NOMO-1 treated with DMSO at 0.1 percent for 48 hours (cell line): ENCODE measurements around the gene NAA20.

Experiments
- DNase-seq: peaks from one replicate; lab custom pipeline; 2025; ENCODE audit not compliant: unreplicated experiment; lab: John Stamatoyannopoulos, UW

The NAA20 gene

DNA sequence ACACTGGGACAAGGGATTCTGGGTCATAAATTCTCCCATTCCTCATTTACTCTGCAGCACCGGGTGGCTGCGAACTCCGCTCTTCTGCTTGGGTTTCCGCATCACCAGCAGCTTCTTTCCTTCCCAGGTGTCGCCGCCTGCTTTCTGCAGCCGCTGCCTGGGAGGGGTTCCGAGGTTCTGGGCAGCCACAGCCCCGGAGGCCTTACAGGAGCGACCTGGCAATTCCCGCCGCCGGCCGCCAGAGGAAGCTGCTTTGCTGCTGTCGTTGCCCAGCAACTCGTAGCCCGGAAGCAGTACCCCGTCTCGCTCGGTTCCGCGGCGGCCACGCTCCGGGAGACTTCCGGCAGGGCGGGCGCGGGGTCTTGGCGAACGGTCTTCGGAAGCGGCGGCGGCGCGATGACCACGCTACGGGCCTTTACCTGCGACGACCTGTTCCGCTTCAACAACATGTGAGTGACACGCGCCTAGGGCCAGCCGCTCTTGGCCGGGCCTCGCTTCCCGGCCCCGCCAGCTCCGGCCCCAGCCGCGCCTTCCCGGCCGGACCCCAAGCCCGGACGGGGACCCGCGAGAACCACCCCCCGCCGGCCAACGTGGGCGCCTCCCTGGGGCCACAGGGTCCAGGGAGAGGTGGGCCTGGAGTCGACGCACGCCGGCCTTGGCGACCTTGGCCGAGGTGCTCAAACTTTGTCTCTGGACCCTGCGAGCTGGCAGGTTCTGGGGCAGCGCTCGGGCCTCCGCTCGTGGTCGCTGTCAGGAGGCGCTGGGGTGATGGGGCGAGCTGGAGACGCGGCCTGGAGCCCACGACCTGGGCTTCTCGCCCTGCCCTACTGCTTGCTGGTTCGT lies at the start of gene NAA20:
TSS of gene NAA20 (plus strand) at position 362 of the 843 bp plus-strand sequence. CDS start at position 397, 35 bp downstream.
- peak; percentile 94 for DNase-seq

DNA sequence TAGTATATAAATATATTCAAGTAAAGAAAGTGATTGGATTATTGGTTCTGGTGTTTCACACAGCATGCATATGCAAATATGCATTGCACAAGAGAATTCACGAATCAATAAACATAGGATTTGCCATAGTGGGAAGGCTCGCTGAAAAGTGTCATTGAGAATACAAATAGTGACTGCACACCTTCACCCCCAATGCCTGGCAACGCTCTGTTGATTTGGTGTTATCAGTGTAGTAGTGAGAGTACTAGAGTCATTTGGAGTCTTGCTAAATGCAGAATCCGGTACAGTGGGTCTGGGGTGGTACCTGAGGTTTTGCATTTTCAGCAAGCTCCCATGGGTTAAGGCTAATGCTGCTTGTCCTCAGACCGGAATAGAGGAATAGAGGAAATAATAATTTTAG lies 49.7 kb upstream of the NAA20 start:
- DNase-seq, result no peak

GRCh38 chr20:19968028-19968427 lies 49.1 kb upstream of the NAA20 start:
- DNase-seq, result no peak

- no peak for DNase-seq
Observed at GRCh38 chr20:19968466-19969073, 48.6 kb upstream of the NAA20 start.

DNA sequence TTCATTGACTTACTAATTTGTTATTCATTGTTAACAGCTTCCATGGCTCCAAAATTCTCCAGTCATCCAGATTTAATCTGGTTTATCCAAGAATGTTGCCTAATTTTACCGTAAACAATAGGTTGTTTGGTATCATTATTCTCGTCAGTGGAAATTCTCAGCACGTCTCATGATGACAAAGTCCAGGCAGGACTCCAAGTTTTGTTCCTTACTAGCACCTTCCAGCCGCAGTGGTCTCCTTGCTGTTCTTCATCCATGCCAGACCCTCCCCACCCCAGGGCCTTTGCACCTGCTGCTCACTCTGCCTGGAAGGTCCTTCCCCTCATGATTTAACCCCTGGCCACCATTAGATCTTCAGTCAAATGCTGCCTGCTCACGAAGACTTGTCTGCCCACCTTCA lies 48.1 kb upstream of the NAA20 start:
- no peak for DNase-seq

DNA sequence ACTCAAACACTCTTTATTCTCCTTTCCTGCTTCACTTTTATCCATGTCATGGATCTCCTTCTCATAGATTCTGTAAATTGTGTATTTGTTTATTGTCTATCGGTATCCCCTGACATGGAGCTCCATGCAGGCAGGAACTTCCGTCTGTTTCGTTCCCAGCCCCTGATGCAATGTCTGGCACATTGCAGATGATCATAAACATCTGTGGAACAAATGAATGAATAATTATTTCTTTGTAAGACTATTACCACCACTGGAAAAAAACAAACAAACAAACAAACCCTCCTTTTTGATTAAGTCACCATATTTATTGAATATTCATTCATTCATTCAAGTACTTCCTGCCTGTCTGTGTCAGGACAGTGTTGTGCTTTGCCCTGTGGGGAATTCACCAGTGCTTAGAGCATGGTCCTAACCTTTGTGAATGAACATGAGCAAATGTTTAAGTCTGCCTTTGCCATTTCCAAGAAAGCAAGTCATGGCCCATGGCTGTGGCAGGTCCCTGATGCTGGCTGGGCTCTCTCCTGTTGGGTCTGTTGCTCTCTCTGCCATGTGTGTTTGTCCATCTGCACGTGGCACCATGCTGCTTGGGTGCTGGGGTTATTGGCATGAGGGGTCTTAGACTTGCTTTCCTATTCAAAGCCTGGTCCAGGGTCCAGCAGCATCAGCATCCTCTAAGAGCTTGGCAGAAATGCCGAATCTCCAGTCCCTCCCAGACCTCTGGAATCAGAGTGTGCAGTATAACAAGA lies 47.5 kb upstream of the NAA20 start:
- no peak for DNase-seq

GRCh38 chr20:19970256-19970765 lies 46.9 kb upstream of the NAA20 start:
- DNase-seq, result no peak

DNA sequence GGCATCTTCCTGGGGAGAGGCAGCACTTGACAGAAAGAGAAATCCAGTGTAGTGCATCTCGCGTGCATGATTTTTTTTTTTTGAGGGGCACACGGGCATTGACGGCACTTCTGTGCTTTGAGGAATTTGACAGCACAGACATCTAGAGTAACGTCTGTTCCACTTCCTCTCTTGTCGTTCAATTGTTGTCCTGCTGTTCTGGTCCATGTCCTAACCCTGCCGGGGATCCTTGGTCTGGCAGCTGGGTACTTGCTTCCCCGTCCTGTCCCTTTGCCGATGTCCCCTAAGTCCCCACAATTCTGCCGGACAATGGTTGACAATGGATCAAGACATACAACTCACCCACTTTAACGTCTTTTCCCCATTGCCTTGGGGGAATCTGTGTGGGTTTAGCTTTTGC lies 46.0 kb upstream of the NAA20 start:
- DNase-seq, result peak; percentile 28

GRCh38 chr20:19973961-19974629 lies 43.1 kb upstream of the NAA20 start:
- peak; percentile 67 for DNase-seq

DNA sequence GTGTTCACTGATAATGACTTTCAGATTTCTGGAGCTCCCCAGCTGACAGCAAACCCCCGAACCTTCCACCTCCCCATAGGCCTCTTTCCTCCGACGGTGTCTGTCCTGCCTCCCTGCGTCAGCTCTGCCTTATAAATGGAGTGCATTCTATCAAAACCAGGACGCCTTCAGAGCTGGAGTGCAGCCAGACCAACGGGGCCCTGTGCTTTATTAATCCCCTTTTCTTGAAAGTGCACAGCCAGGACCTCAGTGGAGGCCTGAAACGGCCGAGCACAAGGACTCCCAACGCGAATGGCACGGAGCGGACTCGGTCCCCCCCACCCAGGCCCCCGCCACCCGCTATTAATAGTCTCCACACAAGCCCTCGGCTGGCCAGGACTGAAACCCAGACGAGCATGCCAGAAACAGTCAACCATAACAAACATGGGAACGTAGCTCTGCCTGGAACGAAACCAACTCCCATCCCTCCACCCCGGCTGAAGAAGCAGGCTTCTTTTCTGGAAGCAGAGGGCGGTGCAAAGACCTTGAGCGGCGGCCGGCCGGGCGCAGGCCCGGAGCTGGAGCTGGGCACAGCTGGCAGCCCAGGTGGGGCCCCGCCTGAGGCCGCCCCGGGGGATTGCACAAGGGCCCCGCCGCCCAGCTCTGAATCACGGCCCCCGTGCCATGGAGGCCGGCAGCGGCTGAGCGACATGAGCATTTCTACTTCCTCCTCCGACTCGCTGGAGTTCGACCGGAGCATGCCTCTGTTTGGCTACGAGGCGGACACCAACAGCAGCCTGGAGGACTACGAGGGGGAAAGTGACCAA lies 42.3 kb upstream of the NAA20 start:
- DNase-seq, result peak; percentile 73

DNA sequence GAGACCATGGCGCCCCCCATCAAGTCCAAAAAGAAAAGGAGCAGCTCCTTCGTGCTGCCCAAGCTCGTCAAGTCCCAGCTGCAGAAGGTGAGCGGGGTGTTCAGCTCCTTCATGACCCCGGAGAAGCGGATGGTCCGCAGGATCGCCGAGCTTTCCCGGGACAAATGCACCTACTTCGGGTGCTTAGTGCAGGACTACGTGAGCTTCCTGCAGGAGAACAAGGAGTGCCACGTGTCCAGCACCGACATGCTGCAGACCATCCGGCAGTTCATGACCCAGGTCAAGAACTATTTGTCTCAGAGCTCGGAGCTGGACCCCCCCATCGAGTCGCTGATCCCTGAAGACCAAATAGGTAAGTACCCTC lies 41.7 kb upstream of the NAA20 start:
- no peak for DNase-seq

GRCh38 chr20:19975901-19976300 lies 41.3 kb upstream of the NAA20 start:
- no peak for DNase-seq

DNA sequence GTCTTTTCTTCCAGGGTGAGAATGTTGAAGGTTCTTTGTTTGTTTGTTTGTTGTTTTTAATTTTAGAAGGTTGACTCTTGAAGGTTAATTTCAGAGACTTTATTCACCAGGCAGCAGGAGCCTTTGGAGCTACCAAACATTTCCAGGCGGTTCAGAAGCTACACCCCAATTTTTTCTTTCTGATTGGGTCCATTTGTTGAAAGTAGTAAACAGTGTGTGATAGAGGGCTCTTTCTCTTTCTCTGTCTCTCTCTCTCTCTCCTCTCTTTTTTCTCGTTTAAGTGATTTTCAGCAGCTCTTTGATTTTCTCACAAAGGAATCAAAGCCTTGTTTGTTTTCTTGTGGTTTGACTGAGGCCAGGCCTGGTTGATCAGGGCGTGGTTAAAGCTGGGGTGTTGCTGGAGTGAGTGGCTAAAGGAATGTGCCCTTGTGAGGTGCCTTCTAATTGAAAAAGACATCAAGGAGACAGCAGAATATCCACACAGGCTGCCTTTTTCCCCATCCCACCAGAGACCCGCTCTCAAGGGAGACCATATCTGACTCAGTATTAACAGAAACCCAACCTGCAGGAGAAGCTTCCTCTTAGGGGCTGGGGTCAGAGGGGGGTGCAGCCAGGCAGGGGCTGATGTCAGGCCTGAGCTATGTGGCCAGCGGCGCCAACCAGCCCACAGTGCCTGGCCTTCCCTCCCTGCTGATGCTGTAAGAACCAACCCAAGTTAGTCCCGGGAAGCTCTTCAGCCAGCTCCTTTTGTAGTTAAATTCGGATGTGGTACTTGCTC lies 40.4 kb upstream of the NAA20 start:
- DNase-seq, result no peak

- DNase-seq, result no peak
Observed at GRCh38 chr20:19977373-19977770, 39.8 kb upstream of the NAA20 start.

GRCh38 chr20:19978511-19979210 lies 38.5 kb upstream of the NAA20 start:
- no peak for DNase-seq

DNA sequence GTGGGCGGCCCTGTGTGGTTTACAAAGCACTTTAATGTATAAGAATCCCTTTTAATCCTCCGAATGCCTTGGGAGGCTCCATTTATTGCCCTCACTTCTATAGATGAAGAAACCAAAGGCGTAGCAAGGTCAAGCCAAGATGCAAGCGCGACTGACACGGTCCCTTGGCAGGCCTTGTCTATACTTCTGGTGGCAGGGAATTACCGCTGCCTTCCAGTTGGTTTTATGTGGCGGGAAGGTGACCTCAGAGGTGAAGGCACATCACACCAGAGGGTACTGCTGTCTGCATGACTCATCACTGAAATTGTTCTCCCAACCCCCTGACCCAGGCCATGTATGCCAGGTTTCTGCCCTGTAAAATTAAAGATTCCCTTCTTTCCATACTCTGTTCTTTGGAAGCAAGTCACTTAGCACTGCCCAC lies 36.1 kb upstream of the NAA20 start:
- no peak for DNase-seq

DNA sequence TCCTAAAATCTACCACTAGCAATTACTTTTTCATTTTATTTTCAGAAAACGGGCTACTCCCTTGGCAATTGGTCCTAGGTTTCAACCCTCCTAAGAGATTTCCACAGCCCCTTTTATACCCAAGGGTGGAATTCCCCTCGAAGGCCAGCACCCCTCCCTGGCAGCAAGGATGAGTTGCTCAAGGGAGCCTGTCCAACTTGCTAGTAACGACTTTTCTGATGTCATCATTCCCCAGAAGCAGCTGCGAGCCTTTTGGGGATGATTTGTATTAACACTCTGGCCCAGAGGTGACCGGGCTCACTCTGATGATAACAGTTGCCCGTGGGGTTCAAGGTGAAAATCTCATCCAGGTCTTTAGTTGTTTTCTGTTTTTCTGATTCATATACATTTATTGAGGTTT lies 30.7 kb upstream of the NAA20 start:
- no peak for DNase-seq

DNA sequence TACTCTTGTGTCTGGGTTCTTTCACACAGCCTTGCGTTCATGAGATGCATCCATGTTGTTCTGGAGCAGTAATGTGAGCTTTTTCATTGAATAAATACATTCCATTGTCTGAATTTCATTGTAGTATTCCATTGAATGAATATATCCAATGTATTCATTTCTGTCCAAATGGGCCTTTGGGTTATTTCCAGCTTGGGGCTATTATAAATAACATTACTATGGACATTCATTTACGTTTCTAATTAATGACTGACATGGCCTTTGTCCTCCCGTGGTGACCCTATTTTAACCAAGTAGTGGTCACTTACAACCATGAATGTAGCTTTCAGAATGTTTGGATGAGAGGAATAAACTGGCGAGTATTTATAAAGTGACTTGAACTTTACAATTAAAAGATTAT lies 30.1 kb upstream of the NAA20 start:
- no peak for DNase-seq

DNA sequence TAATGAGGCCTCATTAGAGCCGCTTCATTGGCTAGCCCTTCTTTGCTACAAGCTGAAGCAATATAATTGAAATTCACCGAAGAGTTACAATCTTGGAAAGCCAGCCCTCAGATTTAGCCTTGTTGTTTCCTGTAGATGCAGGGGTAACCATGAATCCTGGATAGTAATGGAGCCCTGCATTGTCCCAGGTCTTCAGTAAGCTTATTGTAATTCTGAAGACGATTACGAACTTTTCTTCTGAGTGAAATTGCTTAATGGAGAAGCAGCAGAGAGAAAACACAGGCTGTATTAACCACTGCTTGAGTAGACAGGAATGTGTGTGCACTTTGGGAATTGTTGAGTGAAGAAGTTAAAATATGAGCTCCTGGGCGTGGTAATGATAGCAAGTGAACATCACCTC lies 26.3 kb upstream of the NAA20 start:
- no peak for DNase-seq
